ENCODE measurements around the gene DNMT1.
A peak's percentile ranks its signal among the peaks of the same experiment; 100 is the strongest.

DNMT1 gene

GRCh38 chr19:10137751-10138682, 56.7 kb downstream of the DNMT1 start:
- no peak for DNase-seq

- no peak for DNase-seq
Observed at GRCh38 chr19:10136936-10137335, 57.8 kb downstream of the DNMT1 start.

- DNase-seq: no peak
Observed at GRCh38 chr19:10135551-10136334, 59.0 kb downstream of the DNMT1 start.

GRCh38 chr19:10134040-10134439, 60.7 kb downstream of the DNMT1 start:
- DNase-seq: no peak

- DNase-seq: no peak
Observed at GRCh38 chr19:10133596-10133995, 61.2 kb downstream of the DNMT1 start.

GRCh38 chr19:10132905-10133304, 61.8 kb downstream of the DNMT1 start:
- no peak for DNase-seq

GRCh38 chr19:10126213-10126639, 68.5 kb downstream of the DNMT1 start:
- no peak for DNase-seq

- no peak for DNase-seq
Observed at GRCh38 chr19:10124429-10124828, 70.3 kb downstream of the DNMT1 start.

- DNase-seq: no peak
Observed at GRCh38 chr19:10122045-10122444, 72.7 kb downstream of the DNMT1 start.

- no peak for DNase-seq
Observed at GRCh38 chr19:10120538-10121189, 74.1 kb downstream of the DNMT1 start.

GRCh38 chr19:10118960-10119359, 75.8 kb downstream of the DNMT1 start:
- no peak for DNase-seq

- no peak for DNase-seq
Observed at GRCh38 chr19:10116866-10117616, 77.7 kb downstream of the DNMT1 start.

GRCh38 chr19:10116085-10116865, 78.5 kb downstream of the DNMT1 start:
- DNase-seq: no peak

GRCh38 chr19:10115392-10116084, 79.2 kb downstream of the DNMT1 start:
- no peak for DNase-seq

GRCh38 chr19:10114651-10115391, 79.9 kb downstream of the DNMT1 start:
- no peak for DNase-seq

- DNase-seq: no peak
Observed at GRCh38 chr19:10113964-10114650, 80.6 kb downstream of the DNMT1 start.

GRCh38 chr19:10113592-10113963, 81.2 kb downstream of the DNMT1 start:
- no peak for DNase-seq

GRCh38 chr19:10112895-10113591, 81.7 kb downstream of the DNMT1 start:
- DNase-seq: peak; percentile 70

All from activated CD4-positive, alpha-beta T cell treated with anti-CD3 and anti-CD28 coated beads, Interleukin-2, amount 50 U/mL, for 1 hour (primary cell).